ENCODE measurements around the gene TMCO1.
"Not testable (repeated sequence)": the region's sequence is repeated elsewhere in the genome, so short reads cannot be mapped to it uniquely, and the experiment has no call there.

TMCO1 gene

GRCh38 chr1:165768513-165769394, at the start of gene TMCO1:
Gene TMCO1 (minus strand): TSS chr1:165768868. CDS start chr1:165768751, 117 bp downstream.
- peak; percentile 99 for DNase-seq (ENCODE audit: low read depth in 2 of 2)
- H3K4me3 ChIP-seq (replicated peaks in 1 of 2; ENCODE audit: low read depth in 2 of 2, low read length in 2 of 2), result peak within 1 kb of the TSS; percentile 60 to 69
- peak; percentile 33 for TF ChIP-seq CTCF (IDR thresholded peaks at IDR 0.05; ENCODE audit: low read depth, low read length)

GRCh38 chr1:165816826-165817497, 48.3 kb upstream of the TMCO1 start:
- no peak for DNase-seq (ENCODE audit: low read depth in 2 of 2)
- TF ChIP-seq CTCF (IDR thresholded peaks at IDR 0.05; ENCODE audit: low read depth, low read length), result no peak
- H3K4me3 ChIP-seq (replicated peaks in 1 of 2; ENCODE audit: low read depth in 2 of 2, low read length in 2 of 2), result no peak overlapping the region

GRCh38 chr1:165816157-165816556, 47.5 kb upstream of the TMCO1 start:
- DNase-seq (ENCODE audit: low read depth in 2 of 2), result no peak
- no peak overlapping the region for H3K4me3 ChIP-seq (replicated peaks in 1 of 2; ENCODE audit: low read depth in 2 of 2, low read length in 2 of 2)
- TF ChIP-seq CTCF (IDR thresholded peaks at IDR 0.05; ENCODE audit: low read depth, low read length), result no peak

- DNase-seq (ENCODE audit: low read depth in 2 of 2), result peak in 1 of 2 donors; percentile 33
- TF ChIP-seq CTCF (IDR thresholded peaks at IDR 0.05; ENCODE audit: low read depth, low read length), result no peak
- H3K4me3 ChIP-seq (replicated peaks in 1 of 2; ENCODE audit: low read depth in 2 of 2, low read length in 2 of 2), result no peak overlapping the region
These were observed 47.1 kb upstream of the TMCO1 start for GRCh38 chr1:165815725-165816124.

GRCh38 chr1:165807613-165808012, 38.9 kb upstream of the TMCO1 start:
- no peak overlapping the region for H3K4me3 ChIP-seq (replicated peaks in 1 of 2; ENCODE audit: low read depth in 2 of 2, low read length in 2 of 2)
- DNase-seq (ENCODE audit: low read depth in 2 of 2), result peak; percentile 56 to 78
- no peak for TF ChIP-seq CTCF (IDR thresholded peaks at IDR 0.05; ENCODE audit: low read depth, low read length)

GRCh38 chr1:165804513-165804912, 35.8 kb upstream of the TMCO1 start:
- not testable (repeated sequence) for H3K4me3 ChIP-seq (replicated peaks in 1 of 2; ENCODE audit: low read depth in 2 of 2, low read length in 2 of 2); DNase-seq (ENCODE audit: low read depth in 2 of 2)

- DNase-seq (ENCODE audit: low read depth in 2 of 2), result no peak
- no peak for TF ChIP-seq CTCF (IDR thresholded peaks at IDR 0.05; ENCODE audit: low read depth, low read length)
- no peak overlapping the region for H3K4me3 ChIP-seq (replicated peaks in 1 of 2; ENCODE audit: low read depth in 2 of 2, low read length in 2 of 2)
These were observed 30.7 kb upstream of the TMCO1 start for GRCh38 chr1:165799387-165799786.

Data from cardiac fibroblast (primary cell).